ENCODE data around the gene AP2A1. TPM values are rescaled to one million over a fixed set of nuclear protein-coding genes. Genes with fewer than 3 reads are reported as not detected.

AP2A1 gene
- total and polyA plus RNA-seq, 2 donors (not counting 3 experiments of a cell fraction or from before 2014, with no cell fraction given), result 108 to 113 TPM

- BruUV-seq (replicated peaks), result no TSS peak
- FAIRE-seq, result no peak
- no peaks in the 10 kb centered on the region for H3K4me1 ChIP-seq (ENCODE audit: control insufficient read depth, extremely low read depth, insufficient read depth, low read length)
Observed at GRCh38 chr19:49840736-49841249, 74.0 kb downstream of the AP2A1 start.

More at GRCh38 chr19:49840736-49841249, 74.0 kb downstream of the AP2A1 start:
- H2AFZ ChIP-seq (ENCODE audit: low read depth, low read length), result no peak overlapping the region
- H3K79me2 ChIP-seq (ENCODE audit: control insufficient read depth, insufficient read depth, low read length), result no peaks in the 10 kb centered on the region
- no peaks in the 10 kb centered on the region for H3K9me1 ChIP-seq (replicated peaks; ENCODE audit: control insufficient read depth, extremely low read depth, insufficient read depth, low read length)
- CTCF ChIA-PET, result no interaction called here
- no peak overlapping the region for H3K4me2 ChIP-seq (ENCODE audit: insufficient read depth, low read length)
- H4K20me1 ChIP-seq (replicated peaks; ENCODE audit: control insufficient read depth, extremely low read depth, insufficient read depth, low read length), result no peaks in the 10 kb centered on the region
- no peak overlapping the region for H3K27ac ChIP-seq (ENCODE audit: insufficient read depth, low read depth, low read length)
- POLR2A ChIA-PET, result no interaction called here
- intact Hi-C loops (cut with micrococcal nuclease), result no loop called here
- no peaks in the 10 kb centered on the region for H3K27me3 ChIP-seq (ENCODE audit: control insufficient read depth in 2 of 2, insufficient read depth in 2 of 2, low read length in 2 of 2)
- TF ChIP-seq MYC (IDR thresholded peaks at IDR 0.05; ENCODE audit: low read depth, low read length) (no peak), POLR2A (IDR thresholded peaks at IDR 0.05; ENCODE audit: low read depth, low read length) (no peak), GATA2 (IDR thresholded peaks at IDR 0.05; ENCODE audit: insufficient read depth, insufficient read length, low read depth, low read length) (no peak), MAX (IDR thresholded peaks at IDR 0.05; ENCODE audit: insufficient read depth, insufficient read length) (no peak), FOS (IDR thresholded peaks at IDR 0.05; ENCODE audit: borderline replicate concordance, insufficient read depth, low read length) (no peak), EZH2 (IDR thresholded peaks at IDR 0.05; ENCODE audit: borderline replicate concordance, low read depth, low read length, severe bottlenecking) (no peak), POLR2AphosphoS5 (IDR thresholded peaks at IDR 0.05; ENCODE audit: insufficient read depth, low read depth, low read length) (no peak), JUN (IDR thresholded peaks at IDR 0.05; ENCODE audit: borderline replicate concordance, insufficient read depth, insufficient read length, low read depth) (no peak)
- TF ChIP-seq, protein P1, sequence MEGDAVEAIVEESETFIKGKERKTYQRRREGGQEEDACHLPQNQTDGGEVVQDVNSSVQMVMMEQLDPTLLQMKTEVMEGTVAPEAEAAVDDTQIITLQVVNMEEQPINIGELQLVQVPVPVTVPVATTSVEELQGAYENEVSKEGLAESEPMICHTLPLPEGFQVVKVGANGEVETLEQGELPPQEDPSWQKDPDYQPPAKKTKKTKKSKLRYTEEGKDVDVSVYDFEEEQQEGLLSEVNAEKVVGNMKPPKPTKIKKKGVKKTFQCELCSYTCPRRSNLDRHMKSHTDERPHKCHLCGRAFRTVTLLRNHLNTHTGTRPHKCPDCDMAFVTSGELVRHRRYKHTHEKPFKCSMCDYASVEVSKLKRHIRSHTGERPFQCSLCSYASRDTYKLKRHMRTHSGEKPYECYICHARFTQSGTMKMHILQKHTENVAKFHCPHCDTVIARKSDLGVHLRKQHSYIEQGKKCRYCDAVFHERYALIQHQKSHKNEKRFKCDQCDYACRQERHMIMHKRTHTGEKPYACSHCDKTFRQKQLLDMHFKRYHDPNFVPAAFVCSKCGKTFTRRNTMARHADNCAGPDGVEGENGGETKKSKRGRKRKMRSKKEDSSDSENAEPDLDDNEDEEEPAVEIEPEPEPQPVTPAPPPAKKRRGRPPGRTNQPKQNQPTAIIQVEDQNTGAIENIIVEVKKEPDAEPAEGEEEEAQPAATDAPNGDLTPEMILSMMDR (IDR thresholded peaks at IDR 0.05; ENCODE audit: extremely low read depth in 1 of 2, insufficient read depth in 1 of 2, low read depth in 1 of 2, low read length in 2 of 2), result no peak
- peaks cover 2 to 23% of the 10 kb centered on the region in 2 experiments for H3K36me3 ChIP-seq (ENCODE audit: control insufficient read depth in 2 of 2, extremely low read depth in 1 of 2, insufficient read depth in 2 of 2, low read length in 2 of 2)
- H3K9me3 ChIP-seq (replicated peaks; ENCODE audit: control insufficient read depth, insufficient read depth, low read length), result no peaks in the 10 kb centered on the region
- H3K4me3 ChIP-seq (replicated peaks in 1 of 3; ENCODE audit: insufficient read depth in 1 of 3, low read depth in 1 of 3, low read length in 3 of 3), result no peak overlapping the region
- no peak overlapping the region for H3K9ac ChIP-seq (replicated peaks; ENCODE audit: extremely low read depth, insufficient read depth, low read length)
- no peak for DNase-seq (ENCODE audit: low read depth, low spot score)
- dilution Hi-C loops (cut with MboI; ENCODE audit: extremely low pct_ligation_motif_present, low sequenced_read_pairs), result no loop called here
